IPS-18c (cell line): ENCODE measurements around the gene VPS9D1.

Experiments used
- H3K4me3 ChIP-seq: 2 replicates; pipeline ENCODE4 v1.7.0; 2013; ENCODE audit warnings: low read depth, mild to moderate bottlenecking, low read length, moderate library complexity; ENCODE audit not compliant: insufficient read depth
- H3K9me3 ChIP-seq: one replicate; pipeline ENCODE4 v1.6.1; 2013; ENCODE audit warnings: mild to moderate bottlenecking, low read length, moderate library complexity; ENCODE audit not compliant: control insufficient read depth, insufficient read depth

The VPS9D1 gene, protein sequence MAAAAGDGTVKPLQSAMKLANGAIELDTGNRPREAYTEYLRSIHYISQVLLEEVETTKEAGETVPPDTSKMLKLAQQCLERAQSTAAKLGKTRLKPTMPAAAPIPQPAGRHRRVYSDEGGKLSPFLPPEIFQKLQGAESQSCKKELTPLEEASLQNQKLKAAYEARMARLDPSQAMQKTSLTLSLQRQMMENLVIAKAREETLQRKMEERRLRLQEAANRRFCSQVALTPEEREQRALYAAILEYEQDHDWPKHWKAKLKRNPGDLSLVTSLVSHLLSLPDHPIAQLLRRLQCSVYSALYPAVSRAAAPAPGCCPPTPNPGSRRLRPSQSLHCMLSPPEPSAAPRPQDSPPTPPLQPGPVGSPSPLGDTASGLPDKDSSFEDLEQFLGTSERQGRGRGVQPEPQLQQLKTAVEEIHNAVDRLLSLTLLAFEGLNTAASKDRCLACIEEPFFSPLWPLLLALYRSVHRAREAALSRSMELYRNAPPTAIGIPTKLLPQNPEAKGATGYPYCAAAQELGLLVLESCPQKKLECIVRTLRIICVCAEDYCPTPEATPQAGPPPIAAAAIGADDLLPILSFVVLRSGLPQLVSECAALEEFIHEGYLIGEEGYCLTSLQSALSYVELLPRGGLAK

GRCh38 chr16:89720813-89721545 is at the start of gene VPS9D1, which contains the start of gene ZNF276:
VPS9D1 (minus strand) TSS chr16:89720898; CDS start chr16:89720861, 37 bp downstream.
ZNF276 (plus strand) TSS chr16:89721537; CDS start chr16:89721641, 104 bp downstream.
- H3K4me3 ChIP-seq, result peak within 1 kb of the TSS; percentile 74

GRCh38 chr16:89770367-89770766 is 49.7 kb upstream of the VPS9D1 start:
- Histone ChIP-seq H3K4me3 (no peak overlapping the region), H3K9me3 (no peaks in the 10 kb centered on the region)

More at GRCh38 chr16:89720813-89721545, at the start of gene VPS9D1, which contains the start of gene ZNF276:
- no peaks in the 10 kb centered on the region for H3K9me3 ChIP-seq

DNA sequence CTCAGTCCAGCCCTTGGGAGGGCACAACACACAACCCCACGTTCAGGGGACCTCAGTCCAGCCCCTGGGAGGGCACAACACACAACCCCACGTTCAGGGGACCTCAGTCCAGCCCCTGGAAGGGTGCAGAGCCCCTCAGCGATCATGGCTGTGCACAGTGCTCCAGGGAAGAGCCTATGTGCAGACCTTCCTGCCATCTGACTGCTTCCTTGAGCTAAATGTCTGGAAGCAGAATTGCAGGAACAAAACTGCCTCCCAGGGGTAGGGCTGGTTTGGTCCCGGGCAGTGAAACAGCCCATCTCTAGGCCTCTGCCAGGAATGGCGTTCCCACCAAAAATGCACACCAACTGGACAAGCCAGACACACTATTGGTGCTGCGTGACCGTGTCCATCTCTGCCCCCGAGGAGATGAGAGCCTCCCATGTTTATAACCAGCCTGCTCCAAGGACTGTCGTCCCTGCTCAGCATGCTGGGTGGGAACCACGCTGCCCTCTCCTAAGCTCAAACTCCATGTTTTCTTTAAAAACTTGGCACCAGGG is 44.7 kb upstream of the VPS9D1 start:
- no peak overlapping the region for H3K4me3 ChIP-seq

DNA sequence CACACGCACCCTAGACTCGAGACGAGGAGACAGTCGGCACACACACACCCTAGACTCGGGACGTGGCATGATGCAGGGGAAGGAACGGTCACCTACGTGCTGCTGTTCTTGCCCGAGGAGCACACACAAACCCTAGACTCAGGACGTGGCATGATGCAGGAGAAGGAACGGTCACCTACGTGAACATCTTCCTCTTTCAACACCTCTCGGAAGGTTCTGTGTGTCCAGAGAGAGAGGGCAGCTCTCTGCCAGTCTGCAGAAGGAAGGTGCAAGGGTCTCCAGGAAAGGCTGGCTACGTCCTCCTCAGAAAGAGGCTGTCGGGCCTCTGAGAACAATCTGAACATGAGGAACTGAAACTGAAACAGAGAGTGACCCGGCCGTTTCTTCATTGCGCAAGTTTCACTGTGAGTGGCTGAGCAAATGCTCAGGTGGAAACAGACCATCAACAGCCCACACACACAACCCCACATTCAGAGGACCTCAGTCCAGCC is 44.1 kb upstream of the VPS9D1 start:
- Histone ChIP-seq H3K4me3 (no peak overlapping the region), H3K9me3 (no peaks in the 10 kb centered on the region)

More for the DNA sequence above, 44.7 kb upstream of the VPS9D1 start:
- H3K9me3 ChIP-seq, result no peaks in the 10 kb centered on the region

GRCh38 chr16:89761304-89761922 is 40.7 kb upstream of the VPS9D1 start:
- Histone ChIP-seq H3K9me3 (no peaks in the 10 kb centered on the region), H3K4me3 (no peak overlapping the region)

GRCh38 chr16:89759746-89760340 is 39.1 kb upstream of the VPS9D1 start:
- H3K9me3 ChIP-seq, result no peaks in the 10 kb centered on the region
- no peak overlapping the region; the same call in 1 of the 2 replicates for H3K4me3 ChIP-seq

- no peak overlapping the region for H3K4me3 ChIP-seq
- no peaks in the 10 kb centered on the region for H3K9me3 ChIP-seq
These were observed 28.9 kb upstream of the VPS9D1 start for GRCh38 chr16:89749637-89750036.

DNA sequence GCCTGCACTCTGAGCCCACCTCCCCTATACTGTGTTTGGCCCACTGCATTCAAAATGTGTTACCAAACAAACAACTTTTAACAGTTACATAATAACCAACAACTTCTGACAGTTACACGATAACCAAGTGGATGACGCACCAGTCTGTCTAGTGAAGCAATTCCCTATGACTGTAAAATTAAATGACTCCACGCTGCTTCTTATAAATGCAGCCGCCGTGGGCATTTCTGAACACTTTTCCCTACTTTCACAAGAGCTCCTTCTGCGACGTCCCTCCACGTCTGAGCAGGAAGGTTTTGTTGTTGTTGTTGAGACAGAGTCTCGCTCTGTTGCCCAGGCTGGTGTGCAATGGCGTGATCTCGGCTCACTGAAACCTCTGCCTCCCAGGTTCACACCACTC is 28.2 kb upstream of the VPS9D1 start:
- H3K4me3 ChIP-seq, result no peak overlapping the region
- no peaks in the 10 kb centered on the region for H3K9me3 ChIP-seq

DNA sequence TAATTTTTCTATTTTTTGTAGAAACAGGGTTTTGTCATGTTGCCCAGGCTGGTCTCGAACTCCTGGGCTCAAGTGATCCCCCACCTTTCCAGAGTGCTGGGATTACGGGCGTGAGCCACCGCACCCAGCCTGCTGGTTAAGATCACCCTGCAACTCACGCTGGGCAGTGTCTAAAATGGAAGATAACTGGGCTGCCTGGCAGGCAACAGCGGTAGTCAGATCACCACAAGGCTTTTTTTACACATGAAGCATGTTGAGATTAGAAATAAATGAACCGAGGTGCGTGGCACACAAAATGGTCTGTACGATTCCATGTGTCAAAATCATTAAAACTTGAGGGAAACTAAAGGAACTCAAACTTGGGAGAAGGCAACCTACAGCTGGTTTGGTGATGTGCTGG is 27.4 kb upstream of the VPS9D1 start:
- no peak overlapping the region for H3K4me3 ChIP-seq
- no peaks in the 10 kb centered on the region for H3K9me3 ChIP-seq

GRCh38 chr16:89746043-89746442 is 25.3 kb upstream of the VPS9D1 start:
- H3K4me3 ChIP-seq, result no peak overlapping the region
- H3K9me3 ChIP-seq, result no peaks in the 10 kb centered on the region

DNA sequence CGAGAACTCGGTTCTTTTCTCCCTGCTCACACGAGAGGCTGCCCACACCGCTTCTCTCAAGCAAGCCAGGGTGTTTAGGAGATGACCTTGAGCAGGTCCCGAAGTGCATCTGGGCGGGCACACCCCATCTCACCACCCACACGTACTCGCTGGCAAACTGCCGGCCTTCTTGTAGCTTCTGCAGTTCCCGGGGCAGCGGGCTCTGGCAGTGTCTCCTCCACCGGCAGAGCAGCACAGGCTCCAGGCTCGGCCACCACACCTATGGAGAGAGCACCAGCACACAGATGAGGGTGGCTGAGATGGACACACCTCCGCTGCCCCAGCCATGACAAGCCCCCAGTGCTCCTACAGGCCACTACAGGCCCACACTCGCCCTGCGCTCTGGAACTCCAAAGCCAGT is 24.1 kb upstream of the VPS9D1 start:
- Histone ChIP-seq H3K4me3 (no peak overlapping the region), H3K9me3 (no peaks in the 10 kb centered on the region)

GRCh38 chr16:89742948-89743347 is 22.2 kb upstream of the VPS9D1 start:
- Histone ChIP-seq H3K9me3 (no peaks in the 10 kb centered on the region), H3K4me3 (no peak overlapping the region)

- Histone ChIP-seq H3K9me3 (no peaks in the 10 kb centered on the region), H3K4me3 (no peak overlapping the region)
These were observed 20.8 kb upstream of the VPS9D1 start for GRCh38 chr16:89741342-89742014.

- H3K9me3 ChIP-seq, result no peaks in the 10 kb centered on the region
- H3K4me3 ChIP-seq, result no peak overlapping the region
These were observed 18.7 kb upstream of the VPS9D1 start for GRCh38 chr16:89739383-89739782.

GRCh38 chr16:89738538-89739317 is 18.0 kb upstream of the VPS9D1 start:
- Histone ChIP-seq H3K4me3 (no peak overlapping the region), H3K9me3 (no peaks in the 10 kb centered on the region)

DNA sequence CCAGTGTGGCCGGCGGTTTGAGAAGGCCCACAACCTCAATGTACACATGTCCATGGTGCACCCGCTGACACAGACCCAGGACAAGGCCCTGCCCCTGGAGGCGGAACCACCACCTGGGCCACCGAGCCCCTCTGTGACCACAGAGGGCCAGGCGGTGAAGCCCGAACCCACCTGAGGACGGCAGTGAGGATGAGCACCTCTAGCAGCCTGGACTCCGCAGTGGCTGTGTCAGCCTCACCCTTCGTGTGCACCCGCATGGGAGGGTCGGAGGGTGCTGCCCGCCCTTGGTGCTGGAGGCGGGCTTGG is 17.3 kb upstream of the VPS9D1 start:
- Histone ChIP-seq H3K4me3 (no peak overlapping the region), H3K9me3 (no peaks in the 10 kb centered on the region)
